ENCODE measurements around the gene HSPA4.
A peak's percentile ranks its signal among the peaks of the same experiment; 100 is the strongest.
"Not testable (repeated sequence)": the region's sequence is repeated elsewhere in the genome, so short reads cannot be mapped to it uniquely, and the experiment has no call there.

HSPA4 gene

DNA sequence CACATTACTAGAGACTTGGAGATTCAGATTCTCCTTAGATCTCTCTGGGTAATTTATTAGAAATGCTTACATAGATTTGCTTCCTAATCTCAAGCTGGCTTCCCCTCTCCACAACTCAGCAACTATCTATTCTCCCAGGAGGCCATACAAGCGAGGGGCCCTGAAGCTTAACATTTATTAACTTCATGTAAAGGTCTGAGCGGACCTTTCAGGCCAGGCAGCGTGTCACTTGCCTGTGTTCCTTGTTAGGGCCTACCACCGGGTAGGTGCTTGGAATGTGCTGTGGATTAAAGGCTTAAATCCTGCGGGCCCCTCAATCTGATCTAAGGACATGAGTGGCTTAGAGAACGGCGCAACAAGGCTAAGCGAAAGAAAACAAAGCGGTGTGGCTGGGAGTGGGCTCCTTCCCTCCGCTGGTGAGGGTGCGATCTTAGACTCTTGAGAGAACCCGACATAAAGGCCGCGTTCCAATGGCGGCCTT, 712 bp upstream of the HSPA4 start:
- DNase-seq = no peak

DNA sequence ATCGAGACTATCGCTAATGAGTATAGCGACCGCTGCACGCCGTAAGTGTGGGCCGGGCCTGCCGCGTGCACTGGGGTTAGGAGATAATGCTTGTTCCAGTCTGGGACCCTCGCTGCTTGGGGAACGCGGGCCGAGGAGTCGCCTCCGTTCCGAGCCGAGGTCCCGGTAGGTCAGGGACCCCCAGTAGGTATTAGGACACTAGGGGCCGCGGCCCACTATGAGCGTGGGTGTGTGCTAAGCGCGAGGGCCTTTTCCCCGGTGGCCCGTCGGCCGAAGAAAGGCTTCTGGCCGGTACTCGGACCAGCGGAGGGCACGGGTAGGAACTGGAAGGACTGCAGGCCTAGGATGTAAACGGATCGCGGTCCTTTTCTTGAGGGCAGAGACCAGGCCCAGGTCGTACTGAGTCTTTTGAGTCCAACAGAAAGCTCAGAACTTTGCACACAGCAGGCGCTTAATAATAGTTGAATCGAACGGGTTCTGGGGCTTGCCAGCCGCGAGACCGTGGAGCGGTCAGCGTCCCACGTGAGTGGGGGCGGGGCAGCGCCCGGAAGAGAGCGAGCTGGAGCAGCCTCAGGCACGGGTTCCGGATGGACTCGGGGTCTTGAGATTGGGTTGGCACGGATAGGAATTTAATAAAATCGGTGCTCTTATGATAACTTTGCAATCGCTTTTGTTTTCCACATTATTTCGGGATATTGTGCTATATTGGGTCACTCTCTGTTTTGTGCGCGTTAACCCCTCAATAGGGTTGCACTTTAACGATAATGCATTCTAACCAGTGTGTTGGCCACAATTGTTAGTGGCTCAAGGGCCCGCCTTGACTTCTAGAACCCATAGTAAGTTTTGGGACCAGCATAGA, 733 bp downstream of the HSPA4 start:
- peak; percentile 9 for DNase-seq

DNA sequence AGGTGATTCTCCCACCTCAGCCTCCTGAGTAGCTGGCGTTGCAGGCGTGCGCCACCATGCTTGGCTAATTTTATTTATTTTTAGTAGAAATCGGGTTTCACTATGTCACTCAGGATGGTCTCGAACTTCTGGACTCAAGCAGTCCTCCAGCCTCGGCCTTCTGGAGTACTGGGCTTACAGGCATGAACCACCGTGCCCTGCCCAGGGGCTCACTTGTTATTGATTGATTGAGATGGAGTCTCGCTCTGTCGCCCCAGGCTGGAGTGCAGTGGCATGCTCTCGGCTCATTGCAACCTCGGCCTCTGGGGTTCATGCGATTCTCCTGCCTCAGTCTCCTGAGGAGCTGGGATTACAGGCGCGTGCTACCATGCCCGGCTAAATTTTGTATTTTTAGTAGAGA, 1.6 kb downstream of the HSPA4 start:
- no peak for DNase-seq

DNA sequence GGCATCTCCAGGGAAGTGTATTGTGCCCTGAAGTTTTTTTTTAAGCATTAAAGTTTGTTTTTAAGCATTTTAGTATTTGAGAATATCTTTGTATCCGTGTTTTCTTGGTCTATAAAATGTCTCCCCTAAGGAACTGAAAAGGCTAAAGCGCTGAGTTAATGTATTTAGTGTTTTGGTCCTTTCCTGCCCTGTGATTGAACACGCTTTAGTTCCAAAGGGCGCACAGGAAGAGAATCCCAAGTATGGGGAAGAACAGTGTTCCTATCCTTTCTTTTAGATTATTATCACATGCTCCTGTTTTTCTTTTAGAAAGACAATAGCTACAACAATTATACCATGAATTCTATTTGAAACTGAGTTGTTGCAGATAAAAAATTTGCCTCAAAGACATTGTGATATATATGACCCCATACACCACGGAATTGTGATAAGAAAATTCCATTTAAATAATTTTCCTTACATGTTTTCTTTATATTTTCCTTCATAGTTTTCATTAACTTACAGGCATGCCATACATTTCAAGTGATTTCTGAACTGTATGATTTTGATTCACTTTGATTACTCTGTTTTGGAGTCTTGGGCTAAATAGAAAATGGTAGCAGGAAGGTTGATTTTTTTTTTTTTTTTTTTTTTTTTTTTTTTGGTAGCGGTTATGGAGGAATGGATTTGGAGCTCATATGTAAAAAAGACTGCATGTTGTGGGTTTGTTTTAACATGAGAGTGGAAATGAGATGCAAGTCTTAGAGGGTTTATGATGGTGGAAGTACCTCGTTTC, 3.1 kb downstream of the HSPA4 start:
- no peak for DNase-seq

DNA sequence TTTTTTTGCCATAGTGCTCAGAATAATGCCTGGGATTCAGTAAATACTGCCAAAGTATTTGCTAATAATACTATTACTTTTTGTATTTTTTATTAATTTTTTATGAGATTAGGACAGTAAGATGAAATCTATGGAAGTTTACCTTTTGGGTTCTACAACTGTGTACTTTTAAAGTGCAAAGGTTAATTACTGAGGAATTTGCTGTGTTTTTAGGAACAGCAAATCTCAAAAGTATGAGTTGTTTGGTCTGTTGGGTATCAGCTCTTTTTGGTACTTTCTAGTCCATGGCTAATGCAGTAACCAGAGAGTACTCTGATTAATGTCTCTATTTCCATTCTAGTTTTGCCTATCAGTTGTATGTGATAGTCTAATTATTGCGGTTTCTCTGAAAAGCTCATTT, 5.1 kb downstream of the HSPA4 start:
- DNase-seq = no peak

DNA sequence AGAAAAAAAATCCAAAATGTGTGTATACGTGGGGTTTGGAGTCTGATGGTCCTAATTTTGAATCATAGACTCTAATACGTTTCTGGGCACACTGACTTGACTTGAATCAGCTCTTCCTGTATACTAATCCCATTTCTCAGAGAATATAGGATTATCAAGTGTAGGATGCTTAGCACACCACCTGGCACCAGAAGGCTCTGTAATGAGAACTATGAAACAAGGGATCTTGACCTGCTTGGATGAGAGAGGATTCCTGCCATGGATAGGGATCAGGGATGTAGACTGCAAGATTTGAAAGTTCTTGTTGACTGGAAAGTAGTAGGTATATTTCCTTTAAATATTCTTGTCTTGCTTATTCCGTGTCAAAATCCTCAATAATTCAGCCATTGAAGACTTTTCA, 7.8 kb downstream of the HSPA4 start:
- no peak for DNase-seq

DNA sequence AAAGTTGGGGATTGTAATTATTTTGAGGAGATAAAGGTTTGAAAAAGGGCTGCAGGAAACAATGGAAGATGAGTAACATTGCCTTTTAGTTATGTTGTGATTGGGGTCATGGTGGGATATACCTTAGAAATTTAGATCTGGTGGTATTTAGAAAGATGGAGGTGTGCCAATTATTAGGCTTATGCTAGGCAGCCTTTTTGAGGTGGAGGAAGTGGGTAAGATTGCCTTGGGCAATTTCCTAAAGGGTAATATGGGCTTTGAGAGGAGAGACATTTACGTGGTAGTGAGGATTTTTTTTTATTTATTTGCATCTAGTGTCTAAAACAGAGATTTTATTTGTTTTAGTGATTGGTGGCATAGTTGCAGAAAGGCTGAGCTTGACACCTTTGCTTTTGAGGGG, 10.5 kb downstream of the HSPA4 start:
- DNase-seq = peak; percentile 0

DNA sequence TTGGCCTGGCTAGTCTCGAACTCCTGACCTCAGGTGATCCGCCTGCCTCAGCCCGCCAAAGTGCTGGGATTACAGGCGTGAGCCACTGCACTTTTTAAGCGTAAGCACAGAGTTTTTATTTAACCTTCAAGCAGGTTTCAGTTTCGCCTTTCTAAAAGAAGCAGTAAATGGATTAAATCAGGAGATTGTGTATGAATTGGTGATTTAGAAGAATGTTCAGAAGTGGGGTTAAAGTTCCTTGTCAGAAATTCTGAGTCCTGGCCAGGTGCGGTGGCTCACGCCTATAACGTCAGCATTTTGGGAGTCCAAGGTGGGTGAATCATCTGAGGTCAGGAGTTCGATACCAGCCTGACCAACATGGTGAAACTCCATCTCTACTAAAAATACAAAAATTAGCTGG, 12.2 kb downstream of the HSPA4 start:
- no peak for DNase-seq

DNA sequence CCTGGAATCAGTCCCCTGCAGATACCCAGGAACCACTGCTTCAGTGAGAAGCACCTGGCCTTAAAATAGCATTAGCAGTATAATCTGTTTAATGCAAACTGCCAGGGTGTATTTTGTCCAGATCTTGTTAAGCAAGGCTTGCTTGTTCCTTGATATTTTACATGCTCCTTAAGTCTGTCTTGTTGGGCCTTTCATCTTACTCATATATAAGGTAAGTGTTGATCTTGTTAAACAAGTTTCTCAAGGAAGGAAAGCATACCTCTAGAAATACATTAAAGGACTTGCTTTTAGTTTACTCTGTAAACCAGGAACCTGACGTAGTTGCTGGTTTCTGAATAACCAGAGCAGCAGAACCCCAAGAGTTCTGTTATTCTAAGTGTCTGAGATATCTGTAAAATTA, 13.7 kb downstream of the HSPA4 start:
- DNase-seq = no peak

DNA sequence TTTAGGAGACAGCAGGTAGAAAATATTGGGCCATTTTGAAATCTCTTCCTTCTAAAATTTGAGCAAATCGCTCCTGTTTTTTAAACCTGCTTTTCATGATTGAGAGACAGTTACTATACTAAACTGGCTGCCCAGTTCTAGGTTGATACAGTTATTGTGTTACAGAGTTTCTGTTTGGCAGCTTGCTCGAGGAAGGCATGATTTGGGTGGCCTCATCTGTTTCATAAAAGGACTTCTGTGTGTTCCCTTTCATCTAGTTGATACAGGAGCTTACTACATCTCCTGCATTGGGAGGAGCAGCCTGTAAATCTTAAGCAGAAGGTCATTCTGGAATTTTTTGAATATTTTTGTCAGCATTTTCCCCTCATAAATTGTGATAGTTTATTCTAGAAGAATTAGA, 14.2 kb downstream of the HSPA4 start:
- DNase-seq = no peak

DNA sequence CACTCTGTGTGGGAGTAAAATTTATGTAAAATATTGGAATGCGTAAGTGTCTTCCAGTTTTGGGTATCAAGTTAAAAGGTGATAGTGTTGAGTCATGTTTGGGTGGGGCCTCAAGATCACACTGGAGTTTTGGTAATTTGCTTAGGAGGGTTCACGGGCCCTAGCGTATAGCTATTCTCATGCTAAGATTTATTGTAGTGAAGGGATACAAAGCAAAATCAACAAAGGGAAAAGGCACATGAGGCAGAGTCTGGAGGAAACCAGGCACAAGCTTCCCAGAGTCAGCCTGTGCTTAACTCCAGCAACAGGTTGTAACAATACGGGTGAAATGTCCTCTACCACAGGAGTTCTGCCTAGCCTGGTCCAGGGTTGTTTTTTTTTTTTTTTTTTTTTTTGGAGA, 20.2 kb downstream of the HSPA4 start:
- DNase-seq = no peak

DNA sequence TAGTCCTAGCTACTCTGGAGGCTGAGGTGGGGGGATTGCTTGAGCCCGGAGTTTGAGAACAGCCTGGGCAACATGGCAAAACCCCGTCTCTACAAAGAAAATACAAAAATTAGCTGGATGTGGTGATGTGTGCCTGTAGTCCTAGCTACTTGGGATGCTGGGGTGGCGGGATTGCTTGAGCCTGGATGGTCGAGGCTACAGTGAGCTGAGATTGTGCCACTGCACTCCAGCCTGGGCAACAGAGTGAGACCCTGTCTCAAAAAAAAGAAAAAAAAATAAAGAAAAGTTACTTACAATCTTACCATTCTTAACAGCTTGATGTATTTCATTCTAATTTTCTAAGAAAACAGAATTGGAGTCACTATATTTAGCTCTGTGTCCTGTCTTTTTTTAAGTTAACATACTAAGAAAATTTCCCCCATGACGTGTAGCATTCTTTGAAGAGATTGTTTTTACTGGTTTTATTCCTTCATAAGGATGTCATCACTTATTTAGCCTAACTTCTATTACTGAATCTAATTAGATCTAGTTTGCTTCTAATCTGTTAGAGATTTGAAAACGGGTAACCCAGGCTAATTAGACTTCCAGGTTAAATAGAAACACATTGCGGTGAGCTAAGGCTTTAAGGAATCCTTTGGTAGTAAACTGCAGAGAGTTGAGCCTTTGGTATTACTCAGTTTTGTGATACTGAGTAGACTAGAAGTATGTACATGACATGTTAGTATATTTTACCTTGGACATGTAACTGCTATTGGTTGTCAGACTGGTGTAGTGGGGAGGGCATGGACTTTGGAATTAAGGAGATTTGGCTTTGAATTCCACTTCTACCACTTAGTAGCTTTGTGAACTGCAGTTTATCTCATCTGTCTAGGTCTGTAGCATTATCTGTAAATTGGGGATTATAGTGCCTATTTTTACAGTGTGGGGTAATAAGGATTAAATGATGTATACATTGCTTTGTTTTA, 24.0 kb downstream of the HSPA4 start:
- no peak for DNase-seq

DNA sequence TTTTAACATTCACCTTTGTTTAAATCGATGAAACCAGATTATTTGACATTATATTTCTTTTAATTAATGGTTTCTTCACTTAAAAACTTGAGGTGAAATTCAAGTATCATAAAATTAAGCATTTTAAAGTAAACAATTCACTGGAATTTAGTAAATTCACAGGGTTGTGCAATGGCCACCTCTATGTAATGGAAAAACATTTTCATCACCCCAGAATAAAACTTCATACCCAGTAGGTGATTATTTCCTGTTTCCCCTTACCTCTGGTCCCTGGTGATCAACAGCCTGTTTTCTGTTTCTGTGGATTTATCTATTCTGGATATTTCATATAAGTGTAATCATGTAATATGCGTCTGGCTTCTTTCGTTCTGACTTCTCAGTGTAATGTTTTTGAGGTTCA, 27.2 kb downstream of the HSPA4 start:
- no peak for DNase-seq

DNA sequence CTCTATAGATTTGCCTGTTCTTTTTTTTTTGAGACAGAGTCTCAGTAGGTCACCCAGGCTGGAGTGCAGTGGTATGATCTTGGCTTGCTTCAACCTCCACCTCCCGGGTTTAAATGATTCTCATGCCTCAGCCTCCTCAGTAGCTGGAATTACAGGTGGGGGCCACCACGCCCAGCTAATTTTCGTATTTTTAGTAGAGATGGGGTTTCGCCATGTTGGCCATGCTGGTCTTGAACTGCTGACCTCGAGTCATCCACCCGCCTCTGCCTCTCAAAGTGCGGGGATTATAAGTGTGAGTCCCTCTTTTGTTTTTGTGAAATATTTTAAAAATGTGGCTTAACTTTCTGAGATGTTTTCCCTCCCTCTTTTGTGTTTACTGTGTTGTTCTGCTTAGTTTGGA, 29.2 kb downstream of the HSPA4 start:
- DNase-seq = no peak

DNA sequence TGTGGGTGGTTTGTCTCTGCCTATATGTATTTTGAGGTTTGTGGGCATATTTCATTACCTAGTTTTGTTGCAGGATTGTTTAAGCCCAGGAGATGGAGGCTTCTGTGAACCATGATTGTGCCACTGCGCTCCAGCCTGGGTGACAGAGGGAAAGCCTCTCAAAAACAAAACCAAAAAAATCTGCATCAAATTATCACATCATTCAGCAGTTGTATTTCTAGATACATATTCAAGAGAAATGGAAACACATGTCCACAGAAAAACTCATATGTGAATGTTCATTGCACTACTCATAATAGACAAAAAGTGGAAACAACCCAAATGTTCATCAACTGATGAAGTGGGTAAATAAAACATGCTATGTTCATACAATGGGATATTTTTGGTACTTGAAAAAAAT, 29.9 kb downstream of the HSPA4 start:
- DNase-seq = no peak

DNA sequence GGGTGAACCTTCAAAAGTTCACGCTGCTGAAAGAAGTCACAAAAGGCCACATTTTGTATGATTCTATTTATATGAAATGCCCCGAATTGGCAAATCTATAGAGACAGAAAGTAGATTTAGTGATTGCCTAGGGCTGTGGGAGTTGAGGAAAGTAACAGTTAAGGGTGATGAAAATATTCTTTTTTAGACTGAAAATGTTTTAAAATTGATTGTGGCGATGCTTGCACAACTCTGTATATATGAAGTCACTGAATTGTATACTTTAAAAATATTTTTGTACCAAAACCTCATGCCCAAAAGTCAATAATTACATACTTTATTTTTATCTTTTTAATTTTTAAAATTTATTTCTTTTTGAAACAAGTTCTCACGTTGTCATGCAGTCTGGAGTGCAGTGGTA, 30.3 kb downstream of the HSPA4 start:
- DNase-seq = no peak

DNA sequence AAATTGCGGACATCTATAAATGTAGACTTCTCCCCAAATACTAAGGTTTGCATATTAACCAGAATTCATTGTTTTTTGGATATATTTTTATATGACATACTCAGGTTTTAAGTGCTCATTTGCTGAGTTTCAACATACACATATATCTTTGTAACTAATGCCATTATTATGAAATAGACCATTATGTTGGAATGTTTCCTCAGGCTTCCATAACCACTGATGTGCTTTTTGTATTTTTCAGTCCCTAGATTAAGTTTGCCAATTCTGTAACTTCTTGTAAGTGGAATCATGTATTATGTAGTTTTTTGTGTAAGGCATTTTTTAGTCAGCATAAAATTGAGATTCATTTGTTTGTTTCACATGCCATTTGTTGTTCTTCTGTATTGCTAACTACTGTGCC, 32.1 kb downstream of the HSPA4 start:
- DNase-seq = no peak

DNA sequence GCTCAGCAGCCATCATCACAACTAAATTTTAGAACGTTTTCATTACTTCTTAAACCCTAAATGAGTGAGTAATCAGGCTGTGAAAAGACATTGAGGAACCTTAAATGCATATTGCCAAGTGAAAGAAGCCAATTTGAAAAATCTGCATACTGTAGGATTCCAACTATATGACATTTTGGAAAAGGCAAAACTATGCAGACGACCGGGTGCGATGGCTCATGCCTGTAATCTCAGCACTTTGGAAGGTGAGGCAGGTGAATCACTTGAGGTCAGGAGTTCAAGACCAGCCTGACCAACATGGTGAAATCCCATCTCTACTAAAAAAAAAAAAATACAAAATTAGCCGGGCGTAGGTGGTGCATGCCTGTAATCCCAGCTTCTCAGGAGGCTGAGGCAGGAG, 33.4 kb downstream of the HSPA4 start:
- DNase-seq = not testable (repeated sequence)

DNA sequence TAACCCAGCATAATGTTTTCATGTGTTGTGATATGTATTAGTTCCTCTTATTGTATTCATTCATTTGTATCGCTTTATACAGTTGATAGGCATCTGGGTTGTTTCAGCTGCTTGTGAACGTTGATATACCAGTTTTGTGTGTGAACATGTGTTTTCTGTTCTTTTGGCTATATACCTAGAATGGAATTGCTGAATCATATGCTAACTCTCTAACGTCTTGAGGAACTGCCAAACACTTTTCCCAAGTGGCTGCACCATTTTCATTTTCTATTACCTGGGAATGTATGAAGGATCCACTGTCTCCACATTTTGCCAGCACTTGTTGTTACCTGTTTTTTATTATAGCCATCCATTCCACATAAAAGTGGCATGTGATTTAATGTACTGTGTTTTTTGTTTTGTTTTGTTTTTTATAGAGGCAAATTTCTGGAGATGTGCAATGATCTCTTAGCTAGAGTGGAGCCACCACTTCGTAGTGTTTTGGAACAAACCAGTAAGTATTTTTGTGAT, 34.6 kb downstream of the HSPA4 start:
- DNase-seq = no peak

DNA sequence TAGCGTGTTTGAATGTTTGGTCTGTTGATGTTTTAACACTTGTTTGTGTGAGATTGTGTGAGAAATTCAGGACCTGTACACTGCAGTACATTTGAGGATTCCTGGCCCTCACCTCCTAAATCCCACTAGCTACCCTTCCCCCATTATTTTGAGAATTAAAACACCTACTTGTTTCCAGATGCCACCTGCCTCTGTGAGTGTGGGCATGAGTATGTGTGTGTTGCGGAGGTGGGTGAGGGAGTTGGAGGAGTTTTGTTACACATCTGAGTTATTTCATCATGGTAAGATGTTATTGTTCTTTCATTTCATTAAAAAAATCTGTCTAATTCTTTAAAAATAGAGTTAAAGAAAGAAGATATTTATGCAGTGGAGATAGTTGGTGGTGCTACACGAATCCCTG, 36.3 kb downstream of the HSPA4 start:
- DNase-seq = no peak

DNA sequence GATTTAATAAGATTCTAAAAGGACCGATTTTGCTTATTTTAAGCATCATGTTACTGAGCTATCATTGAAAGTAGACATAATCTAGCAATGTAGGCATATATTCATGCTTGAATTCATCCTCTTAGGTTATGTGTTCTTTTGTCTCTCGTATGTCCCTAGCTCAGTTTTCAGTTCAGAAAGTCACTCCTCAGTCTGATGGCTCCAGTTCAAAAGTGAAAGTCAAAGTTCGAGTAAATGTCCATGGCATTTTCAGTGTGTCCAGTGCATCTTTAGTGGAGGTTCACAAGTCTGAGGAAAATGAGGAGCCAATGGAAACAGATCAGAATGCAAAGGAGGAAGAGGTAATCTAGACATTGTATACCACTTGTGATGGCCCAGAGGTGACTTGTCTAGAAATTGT, 39.2 kb downstream of the HSPA4 start:
- no peak for DNase-seq

DNA sequence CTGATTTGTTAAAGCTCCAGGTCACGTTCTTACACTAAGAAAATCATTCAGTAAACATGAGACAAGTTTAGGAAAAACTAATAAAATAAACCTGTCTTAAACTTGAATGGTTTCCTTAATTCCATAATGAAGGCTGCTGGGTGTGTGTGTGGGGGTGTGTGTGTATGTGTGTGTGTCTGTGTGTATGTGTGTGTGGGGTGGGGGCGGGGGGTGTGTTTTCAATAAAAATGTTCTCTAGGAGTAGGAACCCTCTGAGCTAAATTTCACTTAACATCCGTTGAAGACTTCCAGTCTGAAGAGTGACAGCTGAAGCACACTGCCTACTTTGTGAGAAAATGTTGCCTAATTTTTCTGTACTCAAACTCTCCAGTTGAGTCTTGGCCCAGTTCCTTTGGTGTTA, 54.5 kb downstream of the HSPA4 start:
- no peak for DNase-seq

Measured in GF-D8 (cell line).